Measurements from ENCODE around the gene RAD9A. TPM values are rescaled to one million over a fixed set of nuclear protein-coding genes. Genes with fewer than 3 reads are reported as not detected.

The RAD9A gene
- total and polyA plus RNA-seq, 9 donors: 3.1 to 51.7 (median 20.3) TPM

DNA sequence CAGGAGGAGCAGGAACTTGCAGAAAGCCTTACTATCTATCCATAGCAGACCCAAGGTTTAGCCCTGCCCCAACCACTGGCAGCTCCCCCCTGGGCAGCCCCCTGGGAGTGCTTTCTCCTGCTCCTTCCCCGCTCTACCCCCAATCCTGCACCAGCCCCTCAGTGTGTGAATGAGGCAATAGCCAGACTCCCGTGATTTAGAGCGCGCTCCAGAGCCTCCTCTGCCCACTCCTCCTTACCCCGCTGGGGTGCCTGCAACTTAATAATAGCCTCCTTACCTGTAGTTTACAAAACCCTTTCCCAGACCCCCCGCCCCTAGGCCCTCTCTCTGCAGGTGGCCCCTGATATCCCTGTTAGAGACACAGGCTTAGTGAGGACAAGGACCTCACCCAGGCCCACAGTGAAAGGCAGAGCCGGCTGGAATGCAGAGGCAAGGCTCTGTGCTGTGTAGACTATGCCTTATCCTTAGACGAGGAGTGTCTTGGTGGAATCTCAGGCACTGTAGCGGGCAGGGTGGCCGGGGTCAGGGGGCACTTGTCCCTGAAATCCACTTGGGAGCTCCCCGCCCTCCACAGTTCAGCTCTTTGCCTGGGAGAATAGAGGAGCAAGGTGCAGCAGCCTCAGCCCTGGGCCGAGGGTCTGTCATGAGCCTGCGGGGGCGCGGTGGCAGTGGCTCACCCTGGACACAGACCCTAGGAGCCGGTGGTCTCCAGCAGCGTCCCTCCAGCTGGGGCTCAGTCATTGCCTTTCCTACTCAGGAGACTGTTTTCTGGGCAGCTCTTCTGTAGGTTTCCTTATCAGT is 19.4 kb downstream of the RAD9A start:
- peaks cover 2% of the 10 kb centered on the region for H3K27me3 ChIP-seq
- H3K36me3 ChIP-seq: no peaks in the 10 kb centered on the region
- no peak for DNase-seq
- intact Hi-C loops (cut with DNase I): no loop called here
- no peak for TF ChIP-seq POLR2A (IDR thresholded peaks at IDR 0.05)
- TF ChIP-seq, protein P1, sequence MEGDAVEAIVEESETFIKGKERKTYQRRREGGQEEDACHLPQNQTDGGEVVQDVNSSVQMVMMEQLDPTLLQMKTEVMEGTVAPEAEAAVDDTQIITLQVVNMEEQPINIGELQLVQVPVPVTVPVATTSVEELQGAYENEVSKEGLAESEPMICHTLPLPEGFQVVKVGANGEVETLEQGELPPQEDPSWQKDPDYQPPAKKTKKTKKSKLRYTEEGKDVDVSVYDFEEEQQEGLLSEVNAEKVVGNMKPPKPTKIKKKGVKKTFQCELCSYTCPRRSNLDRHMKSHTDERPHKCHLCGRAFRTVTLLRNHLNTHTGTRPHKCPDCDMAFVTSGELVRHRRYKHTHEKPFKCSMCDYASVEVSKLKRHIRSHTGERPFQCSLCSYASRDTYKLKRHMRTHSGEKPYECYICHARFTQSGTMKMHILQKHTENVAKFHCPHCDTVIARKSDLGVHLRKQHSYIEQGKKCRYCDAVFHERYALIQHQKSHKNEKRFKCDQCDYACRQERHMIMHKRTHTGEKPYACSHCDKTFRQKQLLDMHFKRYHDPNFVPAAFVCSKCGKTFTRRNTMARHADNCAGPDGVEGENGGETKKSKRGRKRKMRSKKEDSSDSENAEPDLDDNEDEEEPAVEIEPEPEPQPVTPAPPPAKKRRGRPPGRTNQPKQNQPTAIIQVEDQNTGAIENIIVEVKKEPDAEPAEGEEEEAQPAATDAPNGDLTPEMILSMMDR (IDR thresholded peaks at IDR 0.05): no peak
- TF ChIP-seq EP300 (IDR thresholded peaks at IDR 0.05): no peak
- no peak overlapping the region for H3K27ac ChIP-seq
- WGBS, 3 donors: 51 to 60% (median 51%) methylated on average over 17 of the region's 17 CpGs
- no peaks in the 10 kb centered on the region for H3K9me3 ChIP-seq
- no peak overlapping the region for H3K4me3 ChIP-seq
- H3K4me1 ChIP-seq (ENCODE audit: insufficient read depth): no peaks in the 10 kb centered on the region

DNA sequence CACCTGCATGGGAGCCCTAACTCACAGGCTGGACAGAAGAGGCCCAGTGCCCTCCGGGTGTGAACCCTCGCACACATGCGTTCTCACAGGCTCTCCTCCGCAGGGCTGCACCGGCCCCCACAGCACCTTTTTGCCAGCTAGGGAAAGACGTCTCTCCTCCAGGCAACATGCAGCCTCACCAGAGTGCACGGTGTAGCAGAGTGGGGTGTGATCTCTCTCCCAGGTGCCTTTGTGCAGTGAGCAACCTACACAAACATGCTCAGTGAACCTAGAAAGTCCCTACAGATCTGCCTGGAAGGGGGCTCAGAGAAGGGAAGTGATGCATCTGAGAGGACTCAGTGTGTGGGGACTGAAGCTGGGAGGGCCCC is 20.0 kb downstream of the RAD9A start:
- Histone ChIP-seq H3K4me1 (ENCODE audit: insufficient read depth) (no peaks in the 10 kb centered on the region), H3K4me3 (no peak overlapping the region), H3K27me3 (peaks cover 2% of the 10 kb centered on the region), H3K27ac (no peak overlapping the region), H3K9me3 (no peaks in the 10 kb centered on the region), H3K36me3 (no peaks in the 10 kb centered on the region)
- no peak for DNase-seq
- 5 to 19% (median 7%) methylated on average over 7 of the region's 7 CpGs for WGBS, 3 donors
- intact Hi-C loops (cut with DNase I): no loop called here
- TF ChIP-seq POLR2A (IDR thresholded peaks at IDR 0.05) (no peak), EP300 (IDR thresholded peaks at IDR 0.05) (no peak)
- TF ChIP-seq, protein P1 (IDR thresholded peaks at IDR 0.05): no peak

DNA sequence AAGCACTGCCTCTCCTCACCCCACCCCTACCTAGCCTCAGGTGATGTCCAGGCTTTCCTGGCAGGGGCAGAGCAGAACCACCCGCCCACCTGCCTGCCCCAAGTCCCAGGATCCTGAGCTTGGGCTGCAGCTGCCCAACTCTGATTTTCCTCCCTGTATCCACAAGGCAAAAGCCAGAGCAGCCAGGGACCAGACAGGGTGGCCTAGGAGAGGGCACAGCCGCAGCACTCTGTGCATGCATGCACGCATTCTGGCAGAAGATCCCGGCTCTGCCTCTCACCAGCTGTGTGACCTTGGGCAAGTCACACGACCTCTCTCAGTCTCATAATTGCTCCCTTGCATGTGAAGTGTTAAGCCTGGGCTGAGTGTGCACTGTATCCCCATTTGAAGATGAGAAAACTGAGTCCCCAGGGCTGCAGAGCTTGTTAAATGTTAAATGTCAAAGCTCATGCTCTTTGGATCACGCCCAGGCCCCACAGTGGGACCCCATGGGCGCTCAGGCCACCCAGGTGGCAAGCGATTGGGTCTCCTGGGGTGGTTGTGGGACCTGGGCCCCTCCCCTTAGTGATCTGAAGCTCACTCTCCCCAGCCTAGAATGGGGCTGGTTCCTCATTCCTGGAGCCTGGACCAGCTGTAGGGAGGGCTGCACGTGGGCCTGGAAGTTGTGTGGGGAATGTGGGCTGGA is 20.9 kb downstream of the RAD9A start:
- Histone ChIP-seq H3K4me1 (ENCODE audit: insufficient read depth) (no peaks in the 10 kb centered on the region), H3K4me3 (no peak overlapping the region), H3K27ac (no peak overlapping the region), H3K36me3 (no peaks in the 10 kb centered on the region), H3K9me3 (no peaks in the 10 kb centered on the region), H3K27me3 (peaks cover 2% of the 10 kb centered on the region)
- intact Hi-C loops (cut with DNase I): no loop called here
- TF ChIP-seq, protein P1 (IDR thresholded peaks at IDR 0.05): no peak
- TF ChIP-seq POLR2A (IDR thresholded peaks at IDR 0.05): no peak
- TF ChIP-seq EP300 (IDR thresholded peaks at IDR 0.05): no peak
- WGBS, 3 donors: 34 to 41% (median 40%) methylated on average over 9 of the region's 9 CpGs
- no peak for DNase-seq

DNA sequence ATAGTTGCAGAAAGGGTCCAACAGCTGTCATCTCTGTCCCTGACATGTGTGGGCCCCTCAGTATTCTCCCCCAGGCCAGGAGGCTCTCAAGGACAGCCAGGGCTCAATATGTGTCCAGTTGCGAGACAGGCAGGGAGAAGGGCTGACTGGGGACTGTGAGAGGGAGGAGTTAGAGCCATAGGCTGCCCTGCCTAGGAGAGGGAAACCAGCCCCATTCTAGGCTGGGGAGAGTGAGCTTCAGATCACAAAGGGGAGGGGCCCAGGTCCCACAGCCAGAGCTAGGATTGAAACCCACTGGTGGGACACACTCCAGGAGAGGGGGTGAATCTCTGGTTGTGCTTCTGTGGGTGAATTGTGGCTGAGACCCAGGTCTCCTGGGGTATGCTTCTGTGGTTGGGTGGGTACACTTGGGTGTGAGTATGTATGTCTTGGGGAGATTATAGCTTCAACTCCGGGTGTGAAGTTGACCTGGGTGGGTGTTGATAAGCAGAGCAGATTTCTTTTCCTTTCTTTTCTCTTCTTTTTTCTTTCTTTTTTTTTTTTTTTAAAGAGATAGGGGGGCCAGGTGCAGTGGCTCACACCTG is 21.6 kb downstream of the RAD9A start:
- no peaks in the 10 kb centered on the region for H3K4me1 ChIP-seq (ENCODE audit: insufficient read depth)
- WGBS, 3 donors: 41 to 54% (median 43%) methylated on average over 2 of the region's 2 CpGs
- intact Hi-C loops (cut with DNase I): no loop called here

More for the DNA sequence above, 21.6 kb downstream of the RAD9A start:
- H3K9me3 ChIP-seq: no peaks in the 10 kb centered on the region
- no peaks in the 10 kb centered on the region for H3K36me3 ChIP-seq
- peaks cover 2% of the 10 kb centered on the region for H3K27me3 ChIP-seq
- H3K27ac ChIP-seq: no peak overlapping the region
- no peak overlapping the region for H3K4me3 ChIP-seq
- no peak for DNase-seq
- TF ChIP-seq EP300 (IDR thresholded peaks at IDR 0.05) (no peak), POLR2A (IDR thresholded peaks at IDR 0.05) (no peak)
- TF ChIP-seq, protein P1 (IDR thresholded peaks at IDR 0.05): no peak

All from ovary (tissue), 9 donors.